Kidney (tissue), 14 donors: Measurements from ENCODE around the gene TMEM161A. TPM values are rescaled to one million over a fixed set of nuclear protein-coding genes. Genes with fewer than 3 reads are reported as not detected.
A peak's percentile ranks its signal among the peaks of the same experiment; 100 is the strongest.
"Not testable (repeated sequence)": the region's sequence is repeated elsewhere in the genome, so short reads cannot be mapped to it uniquely, and the experiment has no call there.

Experiments used
- DNase-seq, 5 donors: peaks; one replicate each; pipeline ENCODE4 v3.0.0-alpha.2; 2013 to 2020
- FAIRE-seq: peaks from 2 replicates; lab custom pipeline; 2012; peaks lifted over from hg19 to GRCh38; lab: Jason Lieb, UNC
- H3K27ac ChIP-seq, 2 donors: one replicate each; pipeline ENCODE4 v1.7.0; 2013; ENCODE audit warnings: low read depth in 2 of 2, low read length in 2 of 2, inconsistent platforms in 1 of 2
- H3K27me3 ChIP-seq: one replicate; pipeline ENCODE4 v1.7.1; 2013; ENCODE audit warnings: low read length, inconsistent platforms; ENCODE audit not compliant: control insufficient read depth, insufficient read depth
- H3K36me3 ChIP-seq, 3 donors: one replicate each; pipeline versions ENCODE4 v1.7.0 to v1.7.1; 2013; ENCODE audit warnings: low read length in 3 of 3, control low read depth in 1 of 3, inconsistent platforms in 1 of 3; ENCODE audit not compliant: insufficient read depth in 3 of 3, control insufficient read depth in 2 of 3
- H3K4me1 ChIP-seq, 3 donors: one replicate each; pipeline versions ENCODE4 v1.7.0 to v1.7.1; 2013; ENCODE audit warnings: low read length in 3 of 3, inconsistent platforms in 1 of 3, low read depth in 1 of 3; ENCODE audit not compliant: control insufficient read depth in 2 of 3, insufficient read depth in 2 of 3
- H3K4me3 ChIP-seq, 3 donors: one replicate each; pipeline versions ENCODE4 v1.7.0 to v1.8.1; 2013; ENCODE audit warnings: low read length in 3 of 3, control low read depth in 1 of 3, inconsistent platforms in 1 of 3
- H3K9ac ChIP-seq, 3 donors: one replicate each; pipeline versions ENCODE4 v1.7.0 to v1.7.1; 2013; ENCODE audit warnings: low read length in 3 of 3, control low read depth in 1 of 3, inconsistent platforms in 1 of 3
- H3K9me3 ChIP-seq, 3 donors: one replicate each; pipeline versions ENCODE4 v1.7.0 to v1.7.1; 2013; ENCODE audit warnings: low read length in 3 of 3, control low read depth in 1 of 3, inconsistent platforms in 1 of 3; ENCODE audit not compliant: control insufficient read depth in 2 of 3, insufficient read depth in 1 of 3
- CTCF ChIP-seq: IDR thresholded peaks from 3 replicates; pipeline ENCODE4 v1.5.1; 2012; ENCODE audit warnings: mild to moderate bottlenecking, moderate library complexity, borderline replicate concordance; ENCODE audit not compliant: insufficient read depth; ENCODE audit errors: extremely low read depth
- intact Hi-C: fragments of 100-400 bp; cut with DNase I; formaldehyde crosslinking; loops from one replicate; pipeline ENCODE4 v1.11.1; 2022
- polyA plus RNA-seq: library from polyadenylated mRNA; stranded (reverse); fragments of 350-450 nt; fragmentation: Illumina TruSeq; extraction: RNeasy Lipid Tissue Mini Kit (QIAGEN cat#74804); gene quantifications from one replicate; pipeline ENCODE4 v1.2.3, GENCODE V29; 2014; ENCODE audit warnings: low read depth, low replicate concordance; ENCODE audit not compliant: insufficient read depth
- total RNA-seq: library from RNA; stranded (reverse); fragmentation: NEBNext Ultra II Directional; extraction: Animal tissue kit (Norgen Biotek cat#: 25700); gene quantifications from one replicate; pipeline ENCODE4 v1.2.1, GENCODE V29; 2021
- donor health status: control.
- donor health status: control.
- donor health status: control.
- donor health status: control.
- donor health status: control.
- donor health status: DM: yes; HTN: yes; CAD: no.
- donor health status: Normal renal cell carcinoma (clear cell type).

Gene TMEM161A
- total and polyA plus RNA-seq, 2 donors from 2014 or later, result 23.9 to 37.1 TPM

- intact Hi-C loops, result loop anchor here (10.0 kb wide), 1 partner anchor 83 kb away; no protein-coding TSS in a partner anchor
Measured at GRCh38 chr19:19137556-19138108, 646 bp downstream of the TMEM161A start.

GRCh38 chr19:19135713-19136112, 2.6 kb downstream of the TMEM161A start:
- not testable (repeated sequence) for H3K4me1 ChIP-seq, H3K27ac ChIP-seq, H3K9ac ChIP-seq, H3K9me3 ChIP-seq, H3K27me3 ChIP-seq, H3K36me3 ChIP-seq, FAIRE-seq, DNase-seq, H3K4me3 ChIP-seq
- intact Hi-C loops, result loop anchor here (10.0 kb wide), 1 partner anchor 81 kb away; no protein-coding TSS in a partner anchor

More at GRCh38 chr19:19137556-19138108, 646 bp downstream of the TMEM161A start:
- Histone ChIP-seq H3K4me3 (peak overlapping the region; percentile 87 to 98 (median 98)), H3K36me3 (no peaks in the 10 kb centered on the region), H3K4me1 (peaks cover 0 to 7% (median 7%) of the 10 kb centered on the region in 3 donors), H3K27ac (peak overlapping the region in 1 of 2 donors; percentile 72), H3K9ac (peak overlapping the region; percentile 43 to 99 (median 99)), H3K9me3 (no peaks in the 10 kb centered on the region), H3K27me3 (no peaks in the 10 kb centered on the region)
- DNase-seq, result peak in 3 of 5 donors; percentile 8 to 56 (median 43)
- no peak for FAIRE-seq
- TF ChIP-seq CTCF, result no peak

- H3K27me3 ChIP-seq, result no peaks in the 10 kb centered on the region
- intact Hi-C loops, result loop anchor here (10.0 kb wide), 1 partner anchor 80 kb away; no protein-coding TSS in a partner anchor
- no peak for TF ChIP-seq CTCF
- no peak overlapping the region for H3K4me3 ChIP-seq
- H3K36me3 ChIP-seq, result no peaks in the 10 kb centered on the region
- H3K9ac ChIP-seq, result no peak overlapping the region
- peaks cover 0 to 4% (median 0%) of the 10 kb centered on the region in 3 donors for H3K9me3 ChIP-seq
- DNase-seq, result peak in 4 of 5 donors; percentile 81 to 92 (median 86)
- peaks cover 0 to 7% (median 7%) of the 10 kb centered on the region in 3 donors for H3K4me1 ChIP-seq
- FAIRE-seq, result no peak
- H3K27ac ChIP-seq, result no peak overlapping the region
Measured at GRCh38 chr19:19134687-19135158, 3.6 kb downstream of the TMEM161A start.

GRCh38 chr19:19133985-19134384, 4.3 kb downstream of the TMEM161A start:
- DNase-seq (no peak), FAIRE-seq (no peak)
- Histone ChIP-seq H3K36me3 (no peaks in the 10 kb centered on the region), H3K27me3 (no peaks in the 10 kb centered on the region), H3K9ac (no peak overlapping the region), H3K9me3 (peaks cover 0 to 4% (median 0%) of the 10 kb centered on the region in 3 donors), H3K4me1 (peaks cover 0 to 7% (median 7%) of the 10 kb centered on the region in 3 donors), H3K4me3 (no peak overlapping the region), H3K27ac (no peak overlapping the region)
- TF ChIP-seq CTCF, result no peak
- intact Hi-C loops, result loop anchor here (10.0 kb wide), 1 partner anchor 79 kb away; no protein-coding TSS in a partner anchor
